GF-D8 (cell line): ENCODE measurements around the gene STAT6.

Experiments used
- DNase-seq: peaks from one replicate; lab custom pipeline; 2025; lab: John Stamatoyannopoulos, UW

Gene STAT6

DNA sequence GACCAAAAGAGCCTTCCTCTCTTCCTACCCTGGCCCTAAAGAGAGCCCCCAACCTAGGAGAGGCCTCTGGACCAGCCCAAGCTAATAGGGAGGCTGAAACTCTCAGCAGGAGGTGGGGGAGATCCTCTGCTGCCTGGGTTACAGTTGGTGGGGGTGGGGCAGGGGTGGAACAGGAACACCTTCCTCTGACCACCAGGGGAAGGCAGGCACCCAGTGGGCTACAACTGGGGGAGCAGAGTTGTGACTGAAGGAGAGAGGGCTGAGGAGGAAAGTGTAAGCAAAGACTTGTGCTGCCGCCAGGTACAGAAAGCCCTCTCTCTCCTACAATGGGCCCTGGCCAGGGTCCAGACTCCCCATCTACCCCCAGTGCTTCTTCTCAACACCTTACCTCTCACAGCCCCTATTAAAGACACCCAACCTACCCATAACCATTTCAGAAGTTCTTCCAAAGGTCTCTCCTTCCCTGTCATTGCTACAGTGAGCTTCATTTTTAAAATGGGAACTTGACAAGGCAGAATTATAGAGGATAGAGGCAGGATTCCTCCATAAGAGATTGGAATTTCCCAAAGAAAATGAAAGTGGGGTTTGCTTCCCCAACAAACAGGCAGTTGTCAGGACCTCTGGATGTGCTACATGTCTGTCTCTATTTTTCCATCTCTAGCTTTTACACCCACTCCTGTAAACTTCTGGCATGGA is 62.6 kb downstream of the STAT6 start:
- no peak for DNase-seq

DNA sequence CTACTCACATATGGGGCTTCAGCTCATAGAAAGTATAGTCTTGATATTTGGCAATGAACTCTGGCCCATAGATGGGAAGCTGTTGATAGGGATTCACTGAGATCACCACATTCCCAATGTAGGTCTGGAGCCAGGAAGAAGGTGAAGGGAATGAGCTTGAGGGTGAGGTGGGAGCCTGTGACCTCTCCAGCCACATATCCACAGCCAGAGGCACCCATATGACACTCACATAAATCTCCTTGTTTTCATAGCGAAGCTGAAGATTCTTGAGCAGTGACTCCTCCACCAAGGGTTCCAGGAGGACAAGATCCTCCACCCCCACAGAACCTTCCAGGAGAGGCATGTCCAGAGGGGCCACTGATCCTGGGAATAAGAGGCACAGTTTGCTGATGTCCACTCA is 63.2 kb downstream of the STAT6 start:
- no peak for DNase-seq

DNA sequence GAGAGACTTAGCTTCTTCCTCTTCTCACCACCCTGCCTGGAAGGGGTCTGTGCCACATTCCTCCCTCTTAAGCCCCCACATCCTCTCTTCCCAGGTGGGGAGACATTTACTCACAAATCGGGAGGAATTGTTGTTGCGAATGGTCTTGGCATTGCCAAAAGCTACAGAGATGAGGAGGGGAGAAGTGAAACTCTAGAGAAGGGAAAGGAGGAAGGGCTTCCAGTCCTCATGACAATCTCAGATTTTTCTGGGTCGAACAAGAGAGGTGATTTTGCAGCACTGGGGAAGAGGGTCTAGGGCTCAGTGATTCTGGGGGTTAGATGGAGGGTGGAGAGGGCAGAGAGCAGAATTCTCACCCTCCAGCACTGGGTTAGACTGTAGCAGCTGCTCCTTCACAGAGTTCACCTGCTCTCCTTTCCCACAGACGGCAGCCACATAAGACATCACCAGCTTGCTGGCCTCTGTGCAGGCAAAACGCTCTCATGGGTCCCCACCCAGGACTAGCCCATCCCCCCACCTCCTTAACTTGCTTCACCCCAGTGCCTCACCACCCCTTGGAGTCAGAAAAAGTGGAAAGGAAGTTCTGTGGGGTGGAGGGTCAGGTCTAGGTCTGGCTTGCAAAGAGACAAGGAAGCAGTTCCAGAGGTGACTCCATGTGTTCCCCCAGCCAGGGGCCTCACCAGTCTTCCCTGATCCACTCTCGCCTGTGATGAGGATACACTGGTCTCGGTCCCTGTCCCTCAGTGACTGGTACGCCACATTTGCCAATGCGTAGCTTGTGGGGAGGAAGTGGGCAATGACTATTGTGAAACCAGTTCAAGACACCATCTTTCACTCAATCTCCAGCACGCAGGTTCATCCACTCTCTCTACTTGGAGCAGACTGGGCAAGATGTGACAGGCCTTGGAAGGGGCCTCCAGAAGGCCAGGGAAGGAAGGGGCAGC is 63.9 kb downstream of the STAT6 start:
- DNase-seq = peak; percentile 10

DNA sequence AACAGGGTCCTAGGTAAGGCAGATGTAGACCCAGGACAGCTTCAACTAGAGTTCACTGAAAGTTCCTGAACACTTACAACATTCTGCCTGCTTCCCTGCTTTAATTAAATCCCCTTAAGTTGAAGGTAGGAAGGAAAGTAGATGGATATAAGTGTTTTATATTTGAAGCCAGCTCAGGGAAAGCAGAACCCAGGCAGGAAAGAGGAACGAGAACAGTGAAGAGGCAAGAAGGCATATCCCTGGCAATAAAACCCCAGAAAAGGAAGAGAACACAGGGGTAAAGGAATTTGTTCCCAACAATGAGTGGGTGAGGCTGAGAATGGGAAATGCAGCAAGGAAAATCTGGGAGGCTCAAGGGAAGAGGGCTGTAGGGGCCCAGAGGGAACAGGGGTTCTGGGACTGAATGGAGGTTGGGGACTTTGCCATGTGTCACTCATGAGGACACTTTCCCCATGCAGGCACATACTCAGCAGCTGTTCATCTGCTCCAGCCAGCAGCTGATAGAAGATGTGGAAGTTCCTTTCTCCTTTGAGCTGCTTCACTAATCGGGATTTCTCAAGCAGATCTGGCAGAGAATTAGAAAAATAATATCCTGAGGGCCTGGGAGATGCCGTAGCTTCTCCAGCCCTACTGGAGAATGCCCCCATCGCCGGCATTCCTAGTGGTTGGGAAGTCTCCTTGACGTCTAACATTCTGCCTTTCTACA is 64.9 kb downstream of the STAT6 start:
- DNase-seq = no peak
